DOHH2 (cell line): ENCODE data around the gene NAA10.

Experiments used
- H3F3A ChIP-seq: fragments of 200-600 bp; sonication (generic), shearing (Covaris generic); 2 replicates; pipeline ENCODE4 v1.6.0; 2016; ENCODE audit warnings: antibody characterized with exemption, mild to moderate bottlenecking; ENCODE audit not compliant: control insufficient read depth, insufficient read depth
- H3K27ac ChIP-seq: fragments of 200-600 bp; sonication (generic); 2 replicates; pipeline ENCODE4 v1.5.1; 2014; ENCODE audit warnings: low read depth, mild to moderate bottlenecking, low read length, moderate library complexity
- H3K27me3 ChIP-seq: fragments of 200-600 bp; sonication (generic); 2 replicates; pipeline ENCODE4 v1.6.1; 2014; ENCODE audit warnings: mild to moderate bottlenecking, low read length, mixed read lengths; ENCODE audit not compliant: control insufficient read depth
- H3K36me3 ChIP-seq: fragments of 200-600 bp; sonication (generic); 2 replicates; pipeline ENCODE4 v1.6.1; 2014; ENCODE audit warnings: mild to moderate bottlenecking, low read length, moderate library complexity, mixed read lengths; ENCODE audit not compliant: control insufficient read depth
- H3K4me1 ChIP-seq: fragments of 200-600 bp; sonication (generic); 2 replicates; pipeline ENCODE4 v1.6.1; 2014; ENCODE audit warnings: mild to moderate bottlenecking, low read length, mixed read lengths; ENCODE audit not compliant: control insufficient read depth
- H3K4me2 ChIP-seq: fragments of 200-600 bp; sonication (generic); 2 replicates; pipeline ENCODE4 v1.6.0; 2014; ENCODE audit warnings: mild to moderate bottlenecking, low read length, moderate library complexity
- H3K4me3 ChIP-seq: fragments of 200-600 bp; sonication (generic); 2 replicates; pipeline ENCODE4 v1.5.1; 2014; ENCODE audit warnings: mild to moderate bottlenecking, low read length, mixed read lengths
- H3K79me2 ChIP-seq: fragments of 200-600 bp; sonication (generic); 2 replicates; pipeline ENCODE4 v1.6.1; 2014; ENCODE audit warnings: mild to moderate bottlenecking, low read length, mixed read lengths; ENCODE audit not compliant: control insufficient read depth
- H3K9me2 ChIP-seq: fragments of 200-600 bp; sonication (generic); replicated peaks from 2 replicates; pipeline ENCODE4 v1.6.1; 2014; ENCODE audit warnings: mild to moderate bottlenecking, low read length, mixed read lengths; ENCODE audit not compliant: control insufficient read depth
- H3K9me3 ChIP-seq: fragments of 200-600 bp; sonication (generic); 2 replicates; pipeline ENCODE4 v1.6.1; 2014; ENCODE audit warnings: antibody characterized with exemption, low read length, mixed read lengths; ENCODE audit not compliant: control insufficient read depth, insufficient read depth
- H4K20me1 ChIP-seq: fragments of 200-600 bp; sonication (generic); 2 replicates; pipeline ENCODE4 v1.6.0; 2014; ENCODE audit warnings: low read depth, mild to moderate bottlenecking, antibody characterized with exemption, low read length, moderate library complexity; ENCODE audit not compliant: control insufficient read depth, insufficient read depth
- CTCF ChIP-seq: fragments of 200-600 bp; sonication (generic); IDR thresholded peaks from one replicate; pipeline ENCODE4 v1.5.1; 2014; ENCODE audit warnings: antibody characterized with exemption, mild to moderate bottlenecking, low read depth, low read length; ENCODE audit not compliant: poor library complexity, severe bottlenecking
- EZH2phosphoT487 ChIP-seq: fragments of 200-600 bp; sonication (generic); IDR thresholded peaks from 2 replicates; pipeline ENCODE4 v1.6.1; 2017; ENCODE audit warnings: borderline replicate concordance, mild to moderate bottlenecking, antibody characterized with exemption, low read length, moderate library complexity, mixed read lengths

The NAA10 gene

GRCh38 chrX:153884136-153884535 is 50.7 kb downstream of the NAA10 start:
- H3K4me3 ChIP-seq, result no peak overlapping the region

GRCh38 chrX:153883163-153883843 is 51.5 kb downstream of the NAA10 start:
- no peaks in the 10 kb centered on the region for H3F3A ChIP-seq
- H4K20me1 ChIP-seq, result no peaks in the 10 kb centered on the region
- H3K36me3 ChIP-seq, result no peaks in the 10 kb centered on the region
- no peaks in the 10 kb centered on the region for H3K79me2 ChIP-seq
- H3K4me1 ChIP-seq, result peaks cover 8% of the 10 kb centered on the region
- no peak overlapping the region for H3K4me2 ChIP-seq
- H3K27ac ChIP-seq, result no peak overlapping the region
- no peak overlapping the region for H3K4me3 ChIP-seq
- TF ChIP-seq CTCF, result no peak
- TF ChIP-seq EZH2phosphoT487, result no peak
- H3K9me2 ChIP-seq, result no peaks in the 10 kb centered on the region
- H3K27me3 ChIP-seq, result peaks cover 40% of the 10 kb centered on the region
- H3K9me3 ChIP-seq, result no peaks in the 10 kb centered on the region

More at GRCh38 chrX:153884136-153884535, 50.7 kb downstream of the NAA10 start:
- Histone ChIP-seq H3F3A (no peaks in the 10 kb centered on the region), H3K4me1 (peaks cover 16% of the 10 kb centered on the region), H3K27ac (no peak overlapping the region), H3K27me3 (peaks cover 38% of the 10 kb centered on the region), H4K20me1 (no peaks in the 10 kb centered on the region), H3K4me2 (no peak overlapping the region), H3K9me2 (no peaks in the 10 kb centered on the region), H3K9me3 (no peaks in the 10 kb centered on the region), H3K79me2 (no peaks in the 10 kb centered on the region), H3K36me3 (no peaks in the 10 kb centered on the region)
- TF ChIP-seq EZH2phosphoT487, result no peak
- no peak for TF ChIP-seq CTCF

- no peak overlapping the region for H3K4me2 ChIP-seq
Observed at GRCh38 chrX:153882557-153882956, 52.3 kb downstream of the NAA10 start.

More at GRCh38 chrX:153882557-153882956, 52.3 kb downstream of the NAA10 start:
- H3K79me2 ChIP-seq, result no peaks in the 10 kb centered on the region
- no peaks in the 10 kb centered on the region for H3K9me3 ChIP-seq
- peaks cover 33% of the 10 kb centered on the region for H3K27me3 ChIP-seq
- no peak overlapping the region for H3K4me3 ChIP-seq
- H3F3A ChIP-seq, result no peaks in the 10 kb centered on the region
- H3K4me1 ChIP-seq, result peaks cover under 1% of the 10 kb centered on the region; the same call in 1 of the 2 replicates
- H3K36me3 ChIP-seq, result no peaks in the 10 kb centered on the region
- H3K27ac ChIP-seq, result no peak overlapping the region
- H4K20me1 ChIP-seq, result no peaks in the 10 kb centered on the region
- TF ChIP-seq EZH2phosphoT487 (no peak), CTCF (no peak)
- no peaks in the 10 kb centered on the region for H3K9me2 ChIP-seq
